Heart right ventricle (tissue), 16 donors: Measurements from ENCODE around the gene EXOC3L4. TPM values are rescaled to one million over a fixed set of nuclear protein-coding genes. Genes with fewer than 3 reads are reported as not detected.
"Not testable (repeated sequence)": the region's sequence is repeated elsewhere in the genome, so short reads cannot be mapped to it uniquely, and the experiment has no call there.

ENCODE experiments used
- ATAC-seq, 8 donors: fragments of 200-7000 bp; cut with Tn5 transposase; one replicate each; pipeline ENCODE4 v1.9.1; 2020; ENCODE audit warnings: mild to moderate bottlenecking in 8 of 8, moderate library complexity in 8 of 8, moderate number of reproducible peaks in 1 of 8
- DNase-seq, 2 donors: peaks; one replicate each; pipeline ENCODE4 v3.0.0-alpha.2; 2020
- H3K27ac ChIP-seq, 10 donors: fragments of 200-600 bp; sonication (generic) in 2 of 10; one replicate each; pipeline versions ENCODE4 v1.5.0 to v1.8.0; 2020 to 2022; ENCODE audit warnings: mild to moderate bottlenecking in 3 of 10
- H3K27me3 ChIP-seq, 7 donors: fragments of 200-600 bp; one replicate each; pipeline ENCODE4 v1.8.0; 2021 to 2022; ENCODE audit warnings: mild to moderate bottlenecking in 2 of 7
- H3K36me3 ChIP-seq, 9 donors: fragments of 200-600 bp; sonication (generic) in 1 of 9; one replicate each; pipeline versions ENCODE4 v1.5.0 to v1.8.0; 2020 to 2022; ENCODE audit warnings: mild to moderate bottlenecking in 2 of 9
- H3K4me1 ChIP-seq, 9 donors: fragments of 200-600 bp; sonication (generic) in 1 of 9; one replicate each; pipeline versions ENCODE4 v1.5.0 to v1.8.0; 2020 to 2022; ENCODE audit warnings: mild to moderate bottlenecking in 4 of 9
- H3K4me3 ChIP-seq, 10 donors: fragments of 200-600 bp; sonication (generic) in 2 of 10; one replicate each; pipeline versions ENCODE4 v1.5.0 to v1.8.0; 2020 to 2022; ENCODE audit warnings: mild to moderate bottlenecking in 7 of 10, moderate library complexity in 2 of 10
- H3K9me3 ChIP-seq, 11 donors: fragments of 200-600 bp in 10 of 11; sonication (generic) in 2 of 11; one replicate each; pipeline versions ENCODE4 v1.5.0 to v1.8.0; 2013 to 2022; ENCODE audit warnings: mild to moderate bottlenecking in 2 of 11, control low read depth in 1 of 11, moderate library complexity in 1 of 11
- WGBS, 2 donors: extraction: QIAGEN DNeasy Blood & Tissue Kit; methylation state at CpG; one replicate each; pipeline ENCODE4 v1.1.7; 2013; ENCODE audit warnings: inconsistent platforms in 1 of 2; 5-methylcytosine and 5-hydroxymethylcytosine counted together
- intact Hi-C, 10 donors: fragments of 100-400 bp; cut with DNase I; formaldehyde crosslinking; loops; one replicate each; pipeline versions ENCODE4 v1.11.1 to v1.14.2; 2022
- long read RNA-seq, 3 donors: library from polyadenylated mRNA; unstranded; transcript quantifications; one replicate each; pipeline ENCODE4 v2.0.0, GENCODE V29; 2020 to 2021
- polyA plus RNA-seq, 2 donors: library from polyadenylated mRNA; stranded (reverse); fragments of 200-250 nt; gene quantifications; one replicate each; pipeline ENCODE4 v1.2.3, GENCODE V29; 2013
- total RNA-seq, 10 donors: library from RNA; stranded (reverse); fragmentation: NEBNext Ultra II Directional in 3 of 10; extraction: Animal tissue kit (Norgen Biotek cat#: 25700) in 3 of 10; gene quantifications; one replicate each; pipeline versions ENCODE4 v1.2.1 to v1.2.4, GENCODE V29; 2021 to 2023
- TF ChIP-seq, protein P1 (sequence below), 9 donors: fragments of 200-600 bp; sonication (generic) in 2 of 9; IDR thresholded peaks; one replicate each; pipeline versions ENCODE4 v1.5.0 to v1.8.0; 2021 to 2022; ENCODE audit warnings: antibody characterized with exemption in 9 of 9, mild to moderate bottlenecking in 5 of 9, moderate library complexity in 1 of 9
- donor health status: Arrhythmogenic right ventricular cardiomyopathy.
- donor health status: ischemic (EF 13 %, LVEDD 7.1; RV severe dilation, severe dysfunction).
- donor health status: healthy with polysubstance abuse.
- donor health status: DM: no; HTN: yes; CAD: no.
- donor health status: DM: no; HTN: no; CAD: no.
- donor health status: ischemic (EF 25% LVEDD 6.9; RV normal size, moderate dysfunction).
- donor health status: ischemic (EF 25% LVEDD 5.7; RV mildly dilated, moderate dysfunction).
- donor health status: healthy.
- donor health status: DM: yes; HTN: yes; CAD: no.
- donor health status: Ischemic cardiomyopathy.
- donor health status: ischemic (EF 35%, LVEDD 5.7; RV mildly dilated, moderate dysfunction).
- donor health status: nonischemic (EF 11% LVEDD 7.7; RV severe dilation, severe dysfunction).
- donor health status: DM: yes; HTN: yes; CAD: no.
- donor health status: PGD.
- donor health status: ischemic (EF 29% LVEDD 5.4; RV normal size, mild dysfunction).
- donor health status: nonischemic (EF 23%, LVEDD 6.1; RV moderate dilation, normal function).

EXOC3L4 gene
- total RNA-seq (1 to 10 TPM in 2 of 10 donors, under 1 TPM in 4, not detected in 4; 0.16 to 2.0 (median 0.48) TPM), polyA plus RNA-seq (1 to 10 TPM in 1 of 2 donors, under 1 TPM in 1; 0.51 to 1.2 TPM)
- long read RNA-seq, donor 1, partial matches to known transcripts, result 0 of 1 reads
- long read RNA-seq, donor 1, other reads (novel, unspliced or antisense), result 1 of 1 reads
- long read RNA-seq, donor 2, partial matches to known transcripts, result 0 of 1 reads
- long read RNA-seq, donor 2, other reads (novel, unspliced or antisense), result 1 of 1 reads
- long read RNA-seq, donor 3, partial matches to known transcripts, result 0 of 1 reads
- long read RNA-seq, donor 3, other reads (novel, unspliced or antisense), result 1 of 1 reads

DNA sequence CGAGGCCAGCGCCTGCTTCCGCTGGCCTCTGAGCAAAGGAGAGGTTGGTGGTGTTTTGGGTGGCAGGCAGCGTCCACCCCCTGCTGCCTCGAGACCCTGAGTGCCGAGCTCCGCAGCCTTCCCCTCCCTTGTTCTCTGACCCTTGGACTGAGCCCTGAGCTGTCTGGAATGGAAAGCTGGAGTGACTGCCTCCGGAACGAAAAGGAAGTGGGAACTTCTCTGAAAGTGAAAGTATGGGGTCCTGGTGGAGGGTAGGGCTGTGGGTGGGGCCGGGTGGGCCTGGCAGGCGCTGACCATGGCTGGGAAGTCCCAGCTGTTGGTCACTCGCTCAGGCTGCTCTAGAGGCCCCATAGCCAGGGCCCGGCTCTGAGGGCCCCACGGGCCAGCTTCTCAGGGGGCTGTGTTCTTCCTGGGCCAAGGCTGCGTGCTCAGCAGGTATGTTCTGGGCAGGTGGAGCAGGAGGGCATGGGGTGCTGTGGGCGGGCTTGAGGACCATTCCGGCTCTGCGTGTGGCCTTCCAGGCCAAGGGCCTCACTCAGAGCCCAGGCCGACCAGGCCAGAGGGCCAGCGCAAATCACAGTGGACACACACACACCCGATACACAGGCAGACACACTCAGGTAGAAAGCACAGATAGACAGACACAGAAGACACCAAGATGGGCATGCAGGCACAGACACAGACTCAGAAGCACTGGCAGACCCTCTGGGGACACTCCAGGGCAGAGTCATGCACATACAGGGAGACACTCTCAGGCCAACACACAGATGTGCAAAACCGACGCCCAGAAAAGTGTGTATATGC lies at the start of gene EXOC3L4:
Gene EXOC3L4 (plus strand): TSS at position 320 of the 804 bp plus-strand sequence. CDS start 5,495 bp downstream, outside the sequence.
- intact Hi-C loops, result loop anchor here in 2 of 10 donors (5.0 to 10.0 kb wide), 2 partner anchors 93 to 400 kb away; no protein-coding TSS in a partner anchor
- H3K27ac ChIP-seq, result peak within 1 kb of the TSS in 9 of 10 donors; percentile 48 to 79 (median 57)
- 71 to 76% methylated on average over 23 of the region's 23 CpGs for WGBS, 2 donors
- TF ChIP-seq, protein P1, sequence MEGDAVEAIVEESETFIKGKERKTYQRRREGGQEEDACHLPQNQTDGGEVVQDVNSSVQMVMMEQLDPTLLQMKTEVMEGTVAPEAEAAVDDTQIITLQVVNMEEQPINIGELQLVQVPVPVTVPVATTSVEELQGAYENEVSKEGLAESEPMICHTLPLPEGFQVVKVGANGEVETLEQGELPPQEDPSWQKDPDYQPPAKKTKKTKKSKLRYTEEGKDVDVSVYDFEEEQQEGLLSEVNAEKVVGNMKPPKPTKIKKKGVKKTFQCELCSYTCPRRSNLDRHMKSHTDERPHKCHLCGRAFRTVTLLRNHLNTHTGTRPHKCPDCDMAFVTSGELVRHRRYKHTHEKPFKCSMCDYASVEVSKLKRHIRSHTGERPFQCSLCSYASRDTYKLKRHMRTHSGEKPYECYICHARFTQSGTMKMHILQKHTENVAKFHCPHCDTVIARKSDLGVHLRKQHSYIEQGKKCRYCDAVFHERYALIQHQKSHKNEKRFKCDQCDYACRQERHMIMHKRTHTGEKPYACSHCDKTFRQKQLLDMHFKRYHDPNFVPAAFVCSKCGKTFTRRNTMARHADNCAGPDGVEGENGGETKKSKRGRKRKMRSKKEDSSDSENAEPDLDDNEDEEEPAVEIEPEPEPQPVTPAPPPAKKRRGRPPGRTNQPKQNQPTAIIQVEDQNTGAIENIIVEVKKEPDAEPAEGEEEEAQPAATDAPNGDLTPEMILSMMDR (IDR thresholded peaks at IDR 0.05), result no peak
- peaks cover 0 to 28% (median 20%) of the 10 kb centered on the region in 7 donors for H3K27me3 ChIP-seq
- no peaks in the 10 kb centered on the region for H3K36me3 ChIP-seq
- peaks cover 0 to 27% (median 12%) of the 10 kb centered on the region in 9 donors for H3K4me1 ChIP-seq
- peak within 1 kb of the TSS in 6 of 10 donors; percentile 1 to 35 (median 18) for H3K4me3 ChIP-seq
- peaks cover 0 to 5% (median 0%) of the 10 kb centered on the region in 11 donors for H3K9me3 ChIP-seq
- DNase-seq (peak in 1 of 2 donors; percentile 18), ATAC-seq (peak in 7 of 8 donors; percentile 13 to 51 (median 34))

DNA sequence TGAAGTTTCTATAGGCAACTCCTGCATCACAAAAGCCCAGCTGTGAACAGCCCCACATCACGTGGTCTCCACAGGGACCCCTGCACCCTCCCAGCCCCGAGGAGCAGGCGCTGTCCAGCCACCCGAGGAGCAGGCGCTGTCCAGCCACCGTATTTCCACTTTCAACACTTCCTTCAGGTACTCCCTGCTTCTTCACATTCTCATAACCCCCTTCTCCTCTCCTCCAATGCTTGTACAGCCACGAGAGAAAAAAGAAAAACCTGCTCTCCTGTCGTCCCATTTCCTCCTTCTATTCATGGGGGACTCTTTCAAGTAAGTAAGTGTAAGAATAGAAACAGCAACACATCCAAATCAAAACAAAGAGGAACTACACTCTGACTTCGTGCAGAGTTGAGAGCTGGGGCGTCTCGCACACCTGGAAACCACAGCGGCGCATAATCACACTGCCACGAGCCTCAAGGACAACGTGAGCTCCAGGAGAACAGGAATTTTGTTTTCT lies 49.1 kb upstream of the EXOC3L4 start:
- Histone ChIP-seq H3K27me3 (no peaks in the 10 kb centered on the region), H3K36me3 (peaks cover 0 to 35% (median 6%) of the 10 kb centered on the region in 9 donors), H3K27ac (no peak overlapping the region), H3K4me1 (peaks cover 6 to 57% (median 28%) of the 10 kb centered on the region in 9 donors), H3K4me3 (no peak overlapping the region), H3K9me3 (peaks cover 0 to 8% (median 0%) of the 10 kb centered on the region in 11 donors)
- 31 to 35% methylated on average over 15 of the region's 15 CpGs for WGBS, 2 donors
- TF ChIP-seq, protein P1 (IDR thresholded peaks at IDR 0.05), result no peak
- ATAC-seq (peak in 3 of 8 donors; percentile 31 to 51 (median 33)), DNase-seq (no peak)
- intact Hi-C loops, result no loop called here

DNA sequence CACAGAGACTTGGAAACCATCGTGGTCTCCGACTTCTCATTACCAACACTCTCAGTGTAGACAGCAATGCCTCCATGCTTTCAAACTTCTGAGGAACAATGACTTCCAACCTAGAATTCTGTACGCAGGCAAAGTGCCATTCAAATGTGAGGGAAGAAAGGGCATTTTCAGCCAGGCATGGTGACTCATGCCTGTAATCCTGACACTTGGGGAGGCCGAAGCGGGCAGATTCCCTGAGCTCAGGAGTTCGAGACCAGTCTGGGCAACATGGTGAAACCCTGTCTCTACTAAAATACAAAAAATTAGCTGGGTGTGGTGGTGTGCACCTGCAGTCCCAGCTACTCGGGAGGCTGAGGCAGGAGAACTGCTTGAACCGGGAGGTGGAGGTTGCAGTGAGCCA lies 47.1 kb upstream of the EXOC3L4 start:
- 92 to 95% methylated on average over 8 of the region's 8 CpGs for WGBS, 2 donors
- Histone ChIP-seq H3K4me1 (peaks cover 6 to 72% (median 37%) of the 10 kb centered on the region in 9 donors), H3K36me3 (peaks cover 0 to 19% (median 0%) of the 10 kb centered on the region in 9 donors)
- H3K4me3 ChIP-seq, intact Hi-C loops, ATAC-seq, H3K27ac ChIP-seq, H3K27me3 ChIP-seq, DNase-seq, H3K9me3 ChIP-seq: not testable (repeated sequence)

DNA sequence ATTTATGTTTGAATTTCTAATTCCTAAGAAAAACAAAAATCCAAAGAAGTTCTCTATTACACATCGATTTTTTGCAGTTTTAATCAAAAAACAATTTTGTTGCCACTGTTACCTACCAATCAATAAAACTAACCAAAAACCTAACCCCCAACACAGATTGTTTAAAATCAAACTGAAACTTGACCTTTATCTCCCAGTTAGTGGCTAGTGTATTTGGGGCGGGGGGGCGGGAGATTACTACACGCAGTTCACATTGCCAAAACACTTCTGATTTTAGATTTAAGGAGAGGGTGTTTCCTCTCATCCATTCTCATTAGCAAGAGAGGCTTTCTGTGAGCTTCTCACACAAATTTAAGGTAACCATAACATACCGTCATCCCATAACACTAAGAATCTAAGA lies 43.6 kb upstream of the EXOC3L4 start:
- intact Hi-C loops, result loop anchor here in 2 of 10 donors (10.0 kb wide), 2 partner anchors 456 to 794 kb away; partner anchors contain the start of genes PPP1R13B (in 1 of the 2) and RCOR1 (in 1 of the 2)
- Histone ChIP-seq H3K27me3 (no peaks in the 10 kb centered on the region), H3K4me3 (no peak overlapping the region), H3K36me3 (peaks cover 0 to 28% (median 0%) of the 10 kb centered on the region in 9 donors), H3K27ac (no peak overlapping the region), H3K4me1 (peaks cover 5 to 76% (median 48%) of the 10 kb centered on the region in 9 donors), H3K9me3 (no peaks in the 10 kb centered on the region)
- ATAC-seq (no peak), DNase-seq (no peak)
- TF ChIP-seq, protein P1 (IDR thresholded peaks at IDR 0.05), result no peak
- 64 to 68% methylated on average over 5 of the region's 5 CpGs for WGBS, 2 donors
